Gastrocnemius medialis (tissue), 4 donors: ENCODE results near the gene CEACAM5.

Experiments used
- CTCF ChIP-seq, 5 experiments: fragments of 450-650 bp in 3 of 5; fragments of 200-600 bp in 2 of 5; sonication (generic) in 2 of 5; IDR thresholded peaks in 4 of 5; conservative IDR thresholded peaks in 1 of 5; 1 replicate in 4 of 5; 2 replicates in 1 of 5; pipeline ENCODE4 v1.5.1; 2016 to 2019; ENCODE audit warnings: antibody characterized with exemption in 5 of 5, mild to moderate bottlenecking in 3 of 5, moderate library complexity in 3 of 5
- POLR2A ChIP-seq, 2 donors: fragments of 450-650 bp; IDR thresholded peaks; one replicate each; pipeline ENCODE4 v1.6.1; 2017; ENCODE audit warnings: antibody characterized with exemption in 2 of 2, mild to moderate bottlenecking in 2 of 2, moderate library complexity in 2 of 2

GRCh38 chr19:41703602-41704293 lies 4.7 kb upstream of the CEACAM5 start:
- TF ChIP-seq CTCF (IDR thresholded peaks at IDR 0.05 in 4 of 5, conservative IDR thresholded peaks at IDR 0.05 in 1 of 5): no peak
- TF ChIP-seq POLR2A (IDR thresholded peaks at IDR 0.05): no peak
